ENCODE data around the gene MCF2L.

The MCF2L gene

DNA sequence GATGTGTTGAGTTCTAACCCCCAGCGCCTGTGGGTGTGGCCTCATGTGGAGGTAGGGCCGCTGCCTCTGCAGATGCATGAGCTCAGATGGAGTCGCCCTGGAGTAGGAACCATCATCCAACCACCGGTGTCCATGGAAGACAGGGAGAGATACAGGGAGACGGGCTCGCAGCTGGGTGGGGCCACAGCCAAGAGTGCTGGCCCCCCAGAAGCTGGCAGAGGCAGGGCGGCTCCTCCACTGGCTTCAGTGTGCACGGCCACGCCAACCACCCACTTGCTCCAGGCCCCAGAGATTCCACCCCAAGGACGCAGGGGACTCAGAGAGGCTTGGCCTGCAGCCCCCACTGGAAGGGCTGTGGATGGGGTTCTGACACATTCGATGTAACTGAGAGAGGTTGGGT lies 5.4 kb upstream of the MCF2L start:
- no peak overlapping the region for H3K4me3 ChIP-seq (ENCODE audit: low read depth, low read length)

- H3K4me3 ChIP-seq (ENCODE audit: low read depth, low read length): no peak overlapping the region
These were observed 4.0 kb upstream of the MCF2L start for GRCh38 chr13:112964971-112965492.

DNA sequence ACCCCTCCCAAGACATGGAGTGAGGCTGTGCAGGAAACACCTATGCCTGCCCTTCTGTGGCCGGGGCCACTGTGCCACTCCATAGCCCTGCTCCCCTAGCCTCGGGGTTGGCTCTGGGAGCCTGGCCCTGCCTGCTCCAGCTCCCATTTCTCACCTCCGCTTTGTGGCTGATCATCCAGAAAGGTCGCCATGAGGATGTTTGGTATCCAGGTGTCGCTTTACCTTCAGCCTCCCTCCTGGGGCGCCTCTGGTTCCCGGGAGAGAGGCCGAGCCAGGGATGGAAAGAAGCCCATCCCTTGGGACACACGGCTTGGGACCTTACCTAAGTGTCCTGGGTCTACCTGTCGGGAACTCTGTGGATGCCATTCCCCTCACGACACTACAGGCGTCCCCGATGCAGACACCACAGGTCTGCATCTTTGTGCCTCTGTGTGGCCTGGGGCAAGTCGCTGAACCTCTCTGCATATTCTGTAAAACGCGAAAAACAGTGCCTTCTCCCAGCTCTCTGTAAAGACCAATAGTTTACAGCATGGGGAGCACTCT lies 3.4 kb upstream of the MCF2L start:
- no peak overlapping the region for H3K4me3 ChIP-seq (ENCODE audit: low read depth, low read length)

GRCh38 chr13:112966776-112967175 lies 2.2 kb upstream of the MCF2L start:
- H3K4me3 ChIP-seq (ENCODE audit: low read depth, low read length): no peak overlapping the region

GRCh38 chr13:112967686-112968379 lies 1.2 kb upstream of the MCF2L start:
- H3K4me3 ChIP-seq (ENCODE audit: low read depth, low read length): peak overlapping the region; percentile 62

GRCh38 chr13:112968380-112968909 lies 569 bp upstream of the MCF2L start:
- peak overlapping the region; percentile 62 for H3K4me3 ChIP-seq (ENCODE audit: low read depth, low read length)

DNA sequence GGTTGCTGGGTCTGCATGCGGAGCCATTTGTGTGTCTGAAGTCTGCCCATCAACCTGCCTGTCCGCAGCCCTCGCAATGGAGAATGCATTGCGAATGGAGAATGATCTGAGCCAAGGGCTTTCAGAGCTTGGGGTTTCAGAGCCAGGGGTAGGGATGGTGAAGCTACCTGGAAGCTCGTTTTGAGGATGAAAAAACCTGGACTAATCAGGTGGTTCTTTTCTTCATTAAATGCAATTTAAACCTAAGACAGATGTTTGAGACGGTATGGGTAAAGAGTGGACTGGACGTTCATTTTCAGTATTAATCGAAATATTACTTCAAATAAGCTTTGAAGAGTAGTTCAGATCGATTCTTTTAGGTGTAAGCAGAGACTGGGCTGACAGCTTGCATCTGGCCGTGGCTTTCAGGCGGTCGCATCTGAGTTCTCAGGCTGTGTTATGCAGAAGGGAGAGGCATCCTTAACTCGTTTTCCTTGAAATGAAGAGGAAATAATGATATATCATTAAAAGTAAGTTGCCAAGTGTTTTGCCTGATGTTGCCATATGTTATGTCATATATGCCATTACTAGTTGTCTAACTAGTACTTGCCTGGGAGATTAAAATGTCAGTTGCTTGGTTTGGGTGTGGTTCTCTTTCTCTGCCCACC lies 801 bp downstream of the MCF2L start:
- H3K4me3 ChIP-seq (ENCODE audit: low read depth, low read length): peak overlapping the region; percentile 69

GRCh38 chr13:112970552-112971287 lies 1.7 kb downstream of the MCF2L start:
- no peak overlapping the region for H3K4me3 ChIP-seq (ENCODE audit: low read depth, low read length)

DNA sequence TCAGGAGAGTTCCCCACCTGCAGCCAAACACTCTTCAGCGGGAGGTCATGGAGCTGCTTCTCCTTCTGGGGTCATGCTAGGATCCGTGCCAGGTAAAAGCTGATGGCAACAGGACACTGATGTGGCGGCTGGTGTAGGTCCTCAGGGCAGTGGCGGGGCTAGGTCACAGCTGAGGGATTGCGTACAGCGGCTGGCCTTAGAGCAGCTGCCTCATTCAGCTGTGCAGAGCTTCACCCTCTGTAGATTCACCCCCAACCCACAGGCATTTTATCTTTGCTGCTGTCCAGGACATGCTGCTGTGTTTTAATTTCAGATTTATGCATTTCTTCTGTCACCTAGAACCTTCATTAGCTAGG lies 2.3 kb downstream of the MCF2L start:
- H3K4me3 ChIP-seq (ENCODE audit: low read depth, low read length): no peak overlapping the region

- H3K4me3 ChIP-seq (ENCODE audit: low read depth, low read length): no peak overlapping the region
These were observed 3.2 kb downstream of the MCF2L start for GRCh38 chr13:112972258-112972657.

DNA sequence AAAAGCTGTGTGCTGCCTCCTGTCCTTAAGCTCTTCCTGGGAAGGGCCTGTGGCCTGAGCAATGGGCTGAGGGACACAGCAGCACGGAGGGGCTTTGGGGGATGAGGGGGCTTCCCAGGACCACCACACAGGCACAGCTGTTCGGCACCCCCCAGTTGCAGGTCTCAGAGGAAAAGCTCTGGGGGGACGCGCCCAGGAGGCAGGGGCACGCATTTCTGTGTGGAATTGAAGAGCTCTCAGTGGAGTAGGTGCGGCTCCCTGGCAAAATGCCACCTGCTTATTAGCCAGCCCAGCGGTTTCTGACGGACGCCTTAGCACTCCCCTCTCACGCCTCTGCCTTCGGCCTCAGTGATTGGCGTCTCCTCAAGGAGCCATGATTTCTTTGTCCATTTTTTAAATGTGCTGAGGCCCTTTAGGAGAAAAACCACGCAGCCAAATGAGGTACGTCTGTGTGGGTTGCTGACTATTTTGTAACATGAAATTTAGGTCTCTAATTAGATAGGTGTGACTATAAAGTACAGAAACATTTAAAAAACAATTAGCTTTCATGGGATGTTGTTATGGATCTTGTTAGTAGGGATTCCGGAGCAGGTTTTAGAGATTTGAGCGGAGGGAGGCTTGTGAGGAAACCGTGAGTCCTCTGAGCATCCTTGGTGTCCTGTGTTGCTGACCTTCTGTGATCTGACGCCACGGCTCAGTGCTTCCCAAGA lies 4.0 kb downstream of the MCF2L start:
- no peak overlapping the region for H3K4me3 ChIP-seq (ENCODE audit: low read depth, low read length)

DNA sequence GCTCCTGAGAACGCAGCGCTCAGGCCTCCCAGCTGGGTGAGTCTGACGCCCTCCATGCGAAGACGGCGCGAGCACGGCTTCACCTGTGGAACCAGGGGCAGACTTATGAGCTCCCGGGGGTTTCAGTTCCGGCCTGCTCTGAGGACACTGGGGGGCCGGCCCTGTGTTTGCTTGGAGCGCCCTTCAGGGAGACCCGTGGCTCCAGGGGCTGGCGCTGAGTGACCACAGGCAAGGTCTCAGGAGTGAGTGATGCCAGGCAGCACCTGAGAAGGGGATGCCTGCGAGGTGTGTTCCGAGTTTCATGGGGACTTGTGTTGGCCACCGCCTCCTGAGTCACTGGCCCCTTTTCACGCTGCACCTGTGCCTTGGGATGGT lies 4.5 kb downstream of the MCF2L start:
- no peak overlapping the region for H3K4me3 ChIP-seq (ENCODE audit: low read depth, low read length)

DNA sequence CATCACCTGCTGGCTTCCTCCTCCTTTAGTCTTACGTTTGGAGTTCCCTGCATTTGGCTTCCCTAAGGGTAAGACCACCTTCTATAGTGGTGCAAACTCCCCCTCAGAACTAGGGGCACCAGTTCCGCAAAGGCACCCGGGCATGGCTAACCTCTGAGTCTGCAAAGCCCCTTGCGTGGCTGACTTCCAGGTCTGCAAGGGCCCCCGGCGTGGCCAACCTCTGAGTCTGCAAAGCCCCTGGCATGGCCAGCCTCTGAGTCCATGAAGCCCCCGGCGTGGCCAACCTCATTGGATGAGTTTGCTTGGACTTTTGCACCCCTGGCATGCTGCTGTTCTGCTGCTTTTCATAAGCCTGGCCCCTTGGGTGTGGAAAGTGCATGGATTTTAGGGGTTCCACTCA lies 5.1 kb downstream of the MCF2L start:
- no peak overlapping the region for H3K4me3 ChIP-seq (ENCODE audit: low read depth, low read length)

DNA sequence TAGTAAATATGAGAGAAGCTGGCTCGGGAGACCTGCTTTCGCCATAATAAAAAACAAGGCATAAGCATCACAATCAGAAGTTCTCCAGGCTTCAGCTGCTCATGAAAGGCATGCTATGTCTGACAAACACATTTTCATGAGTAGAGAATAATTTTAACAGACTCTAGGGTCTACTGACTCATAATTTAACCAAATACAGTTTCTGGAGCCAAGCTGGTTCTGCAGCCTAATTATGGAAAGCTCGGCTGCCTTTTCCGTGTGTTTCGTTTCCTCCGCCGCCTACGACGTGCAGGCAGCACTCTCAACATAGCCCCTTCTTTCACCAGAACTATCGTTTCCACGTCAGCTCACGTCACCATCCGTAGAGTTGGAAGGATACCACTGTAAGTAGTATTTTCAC lies 5.7 kb downstream of the MCF2L start:
- H3K4me3 ChIP-seq (ENCODE audit: low read depth, low read length): no peak overlapping the region

DNA sequence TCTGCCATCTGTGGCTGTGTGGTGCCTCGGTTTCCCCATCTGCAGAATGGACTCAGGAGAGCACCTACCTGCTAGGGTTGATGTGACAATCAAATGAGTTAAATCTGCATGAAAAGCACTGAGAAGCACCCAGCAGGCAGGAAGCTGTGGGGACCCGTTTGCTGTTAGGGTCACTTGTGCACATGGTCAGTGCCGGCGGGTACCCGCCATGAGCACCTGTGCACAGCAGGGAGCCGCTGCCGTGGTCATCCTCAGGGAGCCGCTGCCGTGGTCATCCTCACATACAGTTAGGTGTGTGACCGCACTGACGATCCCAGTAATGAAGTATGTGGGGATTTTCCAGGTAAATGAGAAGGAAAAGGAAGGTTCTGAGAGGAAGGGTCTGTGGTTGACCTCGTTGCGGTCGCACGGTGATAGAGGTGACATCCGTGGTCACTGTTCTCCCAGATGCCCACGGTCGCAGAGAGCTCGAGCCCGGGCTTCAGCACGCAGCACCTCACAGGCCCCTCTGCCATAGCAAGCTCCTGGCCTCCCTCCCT lies 6.5 kb downstream of the MCF2L start:
- H3K4me3 ChIP-seq (ENCODE audit: low read depth, low read length): no peak overlapping the region

DNA sequence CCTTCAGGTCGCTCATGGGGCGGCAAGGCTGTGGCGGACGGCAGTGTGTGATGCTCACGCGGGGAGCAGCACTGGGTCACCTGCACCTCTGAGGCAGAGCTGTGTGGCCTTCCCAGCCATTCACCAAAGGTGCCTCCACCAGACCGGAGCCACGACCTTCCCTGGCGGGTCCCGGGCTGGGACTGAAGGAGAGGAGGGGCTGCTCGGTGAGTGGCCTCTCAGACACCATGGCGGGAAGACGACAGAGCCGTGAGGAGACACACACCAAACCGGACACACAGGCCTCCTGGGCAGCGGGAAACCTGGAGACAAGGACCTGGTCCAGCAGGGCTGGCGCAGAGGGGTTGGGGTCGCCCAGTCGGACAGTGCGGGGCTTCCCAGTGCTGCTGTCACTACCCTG lies 7.5 kb downstream of the MCF2L start:
- H3K4me3 ChIP-seq (ENCODE audit: low read depth, low read length): no peak overlapping the region

GRCh38 chr13:112977091-112977490 lies 8.1 kb downstream of the MCF2L start:
- no peak overlapping the region for H3K4me3 ChIP-seq (ENCODE audit: low read depth, low read length)

DNA sequence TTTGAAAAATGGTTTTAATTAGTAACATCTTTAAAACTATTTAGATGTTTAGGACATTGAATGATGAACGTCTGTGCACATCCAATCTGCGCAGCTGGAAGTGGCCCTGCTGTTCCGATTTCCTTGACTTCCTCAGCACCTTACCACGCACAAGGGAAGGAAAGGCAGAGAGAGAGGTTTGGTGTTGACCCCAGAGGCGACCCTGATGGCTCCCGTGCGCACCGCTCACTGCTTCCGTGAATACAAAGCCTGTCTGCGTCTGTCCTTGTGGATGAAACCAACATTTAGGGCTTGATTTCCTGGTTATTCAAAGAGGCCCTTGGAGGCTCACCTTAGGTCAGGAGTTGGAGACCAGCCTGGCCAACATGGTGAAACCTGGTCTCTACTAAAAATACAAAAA lies 8.5 kb downstream of the MCF2L start:
- no peak overlapping the region for H3K4me3 ChIP-seq (ENCODE audit: low read depth, low read length)

DNA sequence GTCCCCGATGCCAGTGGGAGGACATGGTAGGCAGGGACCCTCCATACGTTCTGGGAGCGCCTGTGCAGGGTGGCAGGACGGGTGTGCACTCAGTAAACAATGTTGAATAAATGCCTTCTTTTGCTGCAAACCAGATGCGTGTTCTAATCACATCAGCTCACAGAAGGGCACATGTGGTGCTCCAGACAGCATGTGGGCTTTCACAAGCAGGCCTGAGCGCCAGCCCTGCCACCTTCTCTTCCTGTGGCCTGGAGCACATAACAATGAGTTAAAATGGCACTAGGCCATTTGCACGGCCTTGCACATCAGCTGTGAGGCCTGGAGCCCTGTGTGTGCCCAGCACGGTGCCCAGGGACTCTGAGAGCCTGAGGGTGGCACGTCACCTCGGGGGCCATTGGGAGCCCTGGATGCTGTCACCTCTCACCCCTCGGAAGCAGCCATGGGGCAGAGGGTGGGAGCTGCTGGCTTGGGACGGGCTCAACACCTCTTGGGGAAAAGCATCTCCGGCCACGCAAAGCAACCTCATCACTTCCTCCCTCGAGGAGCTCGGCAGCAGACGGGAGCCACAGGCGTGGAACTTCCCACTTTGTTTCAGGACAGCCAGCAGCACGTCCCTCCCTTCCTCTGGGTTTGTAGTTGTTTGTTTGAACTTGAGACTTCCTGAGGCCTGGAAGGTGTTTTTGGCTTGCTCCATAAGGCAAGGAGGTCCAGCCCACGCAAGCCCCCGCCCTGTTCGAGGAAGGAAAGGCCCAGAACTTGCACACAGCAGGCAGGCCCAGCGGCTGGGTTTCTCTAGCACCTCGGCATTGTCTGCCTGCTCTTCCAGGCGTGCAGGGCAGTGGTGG lies 9.8 kb downstream of the MCF2L start:
- no peak overlapping the region for H3K4me3 ChIP-seq (ENCODE audit: low read depth, low read length)

- H3K4me3 ChIP-seq (ENCODE audit: low read depth, low read length): no peak overlapping the region
These were observed 10.4 kb downstream of the MCF2L start for GRCh38 chr13:112979406-112979902.
